AG08395 (cell line): ENCODE data around the gene RACK1.

Experiments used
- DNase-seq: peaks from one replicate; pipeline ENCODE4 v3.0.0; 2012; ENCODE audit warnings: mixed read lengths, low spot score

Gene RACK1

DNA sequence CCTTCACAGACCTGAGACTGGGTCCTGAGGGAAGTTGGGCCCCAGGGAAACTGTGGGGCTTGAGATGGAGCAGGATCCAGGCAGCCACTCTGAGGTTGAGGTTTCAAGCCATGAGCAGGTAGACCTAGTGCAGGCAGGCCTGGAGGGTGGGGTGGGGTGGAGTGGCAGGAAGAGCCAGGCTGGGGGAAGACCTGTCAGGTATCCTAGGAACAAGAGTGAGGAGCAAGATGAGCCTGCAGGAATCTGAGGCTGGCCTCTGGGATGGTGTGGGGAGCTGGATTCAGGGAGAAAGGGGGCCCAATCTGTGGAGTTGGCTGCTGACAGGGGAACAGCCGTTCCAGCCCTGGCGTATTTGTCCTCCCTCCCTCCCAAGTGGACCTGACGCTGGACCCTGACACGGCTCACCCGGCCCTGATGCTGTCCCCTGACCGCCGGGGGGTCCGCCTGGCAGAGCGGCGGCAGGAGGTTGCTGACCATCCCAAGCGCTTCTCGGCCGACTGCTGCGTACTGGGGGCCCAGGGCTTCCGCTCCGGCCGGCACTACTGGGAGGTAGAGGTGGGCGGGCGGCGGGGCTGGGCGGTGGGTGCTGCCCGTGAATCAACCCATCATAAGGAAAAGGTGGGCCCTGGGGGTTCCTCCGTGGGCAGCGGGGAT, 9.8 kb downstream of the RACK1 start:
- DNase-seq = no peak

DNA sequence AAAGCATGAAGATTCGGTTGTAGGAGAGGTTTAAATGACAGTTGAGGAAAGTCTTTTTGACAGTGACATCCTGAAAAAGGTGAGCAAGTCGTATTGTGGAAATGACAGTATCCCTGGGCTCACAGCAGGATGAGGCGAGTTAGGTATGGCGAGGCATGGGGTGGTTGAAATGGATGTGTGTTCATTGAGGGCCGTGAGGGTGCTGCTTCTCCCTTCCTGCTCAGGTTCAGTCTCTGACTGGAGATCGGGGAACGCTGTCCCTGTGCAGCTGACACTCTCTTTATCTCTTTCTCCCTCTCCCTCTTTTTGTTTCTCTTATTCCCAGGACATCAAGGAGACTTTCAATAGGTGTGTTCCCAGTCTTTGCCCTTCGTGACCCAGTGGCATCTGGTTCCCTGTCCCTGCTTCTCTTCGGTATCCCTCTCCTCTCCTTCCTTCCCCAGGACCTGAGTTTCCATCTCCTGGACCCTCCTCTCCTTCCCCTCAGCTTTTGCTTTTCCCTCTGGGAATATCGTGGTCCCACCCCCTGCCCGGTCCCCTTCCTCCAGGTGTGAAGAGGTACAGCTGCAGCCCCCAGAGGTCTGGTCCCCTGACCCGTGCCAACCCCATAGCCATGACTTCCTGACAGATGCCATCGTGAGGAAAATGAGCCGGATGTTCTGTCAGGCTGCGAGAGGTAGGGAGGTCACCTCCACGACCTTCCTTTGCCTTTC, 10.5 kb downstream of the RACK1 start:
- no peak for DNase-seq

DNA sequence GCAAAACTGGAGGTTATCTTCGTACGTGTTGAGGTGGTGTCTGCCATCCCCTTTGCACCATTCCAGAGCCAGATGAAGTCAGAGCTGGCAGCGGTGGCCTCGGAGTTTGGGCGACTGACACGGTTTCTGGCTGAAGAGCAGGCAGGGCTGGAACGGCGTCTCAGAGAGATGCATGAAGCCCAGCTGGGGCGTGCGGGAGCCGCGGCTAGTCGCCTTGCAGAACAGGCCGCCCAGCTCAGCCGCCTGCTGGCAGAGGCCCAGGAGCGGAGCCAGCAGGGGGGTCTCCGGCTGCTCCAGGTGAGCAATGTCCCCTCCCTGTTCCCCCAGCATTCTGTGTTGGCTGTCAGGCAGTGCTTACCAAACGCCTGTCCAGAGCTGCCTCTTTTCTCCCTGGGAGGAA, 11.1 kb downstream of the RACK1 start:
- DNase-seq = no peak

DNA sequence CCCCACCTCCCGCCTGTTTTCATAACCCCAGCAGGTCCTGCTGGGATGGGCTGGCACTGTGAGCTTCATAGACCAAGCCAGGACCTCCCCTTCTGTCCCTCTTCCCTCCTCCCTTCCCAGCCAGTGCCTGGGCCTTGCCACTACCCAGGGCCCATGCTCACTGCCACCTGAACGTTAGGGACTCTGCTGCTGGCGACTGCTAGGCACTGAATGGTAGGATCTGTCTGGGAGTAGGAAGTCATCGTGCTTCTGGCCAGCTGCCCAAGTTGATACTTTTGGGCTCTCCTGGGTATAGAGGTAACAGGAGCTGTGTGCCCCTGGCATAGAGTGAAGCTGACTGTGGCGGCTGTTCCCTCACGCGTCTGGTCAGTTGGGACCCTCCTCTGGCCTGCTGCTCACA, 12.3 kb downstream of the RACK1 start:
- DNase-seq = no peak

DNA sequence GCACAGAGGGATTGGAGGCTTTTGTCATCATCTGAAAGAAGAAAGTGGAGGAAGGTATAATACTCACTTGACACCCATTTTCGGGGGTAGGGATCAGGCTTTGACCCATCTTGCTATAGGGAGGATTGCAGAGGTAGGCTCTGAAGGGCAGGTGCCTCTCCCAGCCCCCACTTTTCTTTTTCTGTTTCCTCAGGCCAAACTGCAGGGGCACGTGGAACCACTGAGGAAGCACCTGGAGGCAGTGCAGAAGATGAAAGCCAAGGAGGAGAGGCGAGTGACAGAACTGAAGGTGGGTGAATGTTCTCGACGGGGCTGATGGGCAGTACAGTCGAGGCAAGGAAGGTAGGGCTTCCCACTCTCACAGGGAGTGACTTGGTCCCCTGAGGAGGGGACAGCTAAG, 13.2 kb downstream of the RACK1 start:
- no peak for DNase-seq

DNA sequence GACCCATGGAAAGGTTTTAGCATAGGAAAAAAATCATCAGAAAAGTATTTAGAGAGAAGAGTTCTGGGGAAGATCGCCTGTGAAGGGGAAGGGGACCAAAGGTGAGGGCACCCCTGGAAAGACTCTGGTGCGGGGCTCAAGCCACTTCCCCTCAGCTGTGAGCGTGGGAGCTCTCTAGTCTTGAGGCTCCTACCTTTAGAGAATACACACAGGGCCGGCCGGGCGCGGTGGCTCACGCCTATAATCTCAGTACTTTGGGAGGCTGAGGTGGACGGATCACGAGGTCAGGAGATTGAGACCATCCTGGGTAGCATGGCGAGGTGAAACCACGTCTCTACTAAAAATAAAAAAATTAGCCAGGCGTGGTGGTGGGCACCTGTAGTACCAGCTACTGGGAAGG, 13.7 kb downstream of the RACK1 start:
- DNase-seq = no peak

DNA sequence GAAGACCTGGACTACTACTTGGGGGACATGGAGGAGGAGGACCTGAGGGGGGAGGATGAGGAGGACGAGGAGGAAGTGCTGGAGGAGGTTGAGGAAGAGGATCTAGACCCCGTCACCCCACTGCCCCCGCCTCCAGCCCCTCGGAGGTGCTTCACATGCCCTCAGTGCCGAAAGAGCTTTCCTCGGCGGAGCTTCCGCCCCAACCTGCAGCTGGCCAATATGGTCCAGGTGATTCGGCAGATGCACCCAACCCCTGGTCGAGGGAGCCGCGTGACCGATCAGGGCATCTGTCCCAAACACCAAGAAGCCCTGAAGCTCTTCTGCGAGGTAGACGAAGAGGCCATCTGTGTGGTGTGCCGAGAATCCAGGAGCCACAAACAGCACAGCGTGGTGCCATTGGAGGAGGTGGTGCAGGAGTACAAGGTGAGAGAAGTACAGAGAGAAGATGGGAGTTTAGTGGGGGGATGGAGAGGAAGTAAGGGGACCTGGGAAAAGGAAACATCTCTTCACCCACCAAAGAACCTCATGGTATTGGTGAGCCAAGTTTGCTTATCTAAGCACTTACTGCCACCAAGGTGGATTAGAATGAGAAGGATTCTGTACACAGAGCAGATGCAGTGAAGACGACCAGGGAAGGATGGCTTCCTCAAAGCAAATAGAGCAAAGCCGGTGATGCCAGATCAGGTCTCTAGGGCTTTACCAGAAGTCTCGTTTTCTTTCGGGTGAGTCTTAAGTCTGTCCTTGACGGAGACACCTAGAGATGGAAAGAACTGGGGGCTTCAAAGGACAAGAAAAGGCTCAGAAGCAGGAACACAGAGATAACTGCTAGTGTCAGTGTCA, 19.1 kb downstream of the RACK1 start:
- no peak for DNase-seq

DNA sequence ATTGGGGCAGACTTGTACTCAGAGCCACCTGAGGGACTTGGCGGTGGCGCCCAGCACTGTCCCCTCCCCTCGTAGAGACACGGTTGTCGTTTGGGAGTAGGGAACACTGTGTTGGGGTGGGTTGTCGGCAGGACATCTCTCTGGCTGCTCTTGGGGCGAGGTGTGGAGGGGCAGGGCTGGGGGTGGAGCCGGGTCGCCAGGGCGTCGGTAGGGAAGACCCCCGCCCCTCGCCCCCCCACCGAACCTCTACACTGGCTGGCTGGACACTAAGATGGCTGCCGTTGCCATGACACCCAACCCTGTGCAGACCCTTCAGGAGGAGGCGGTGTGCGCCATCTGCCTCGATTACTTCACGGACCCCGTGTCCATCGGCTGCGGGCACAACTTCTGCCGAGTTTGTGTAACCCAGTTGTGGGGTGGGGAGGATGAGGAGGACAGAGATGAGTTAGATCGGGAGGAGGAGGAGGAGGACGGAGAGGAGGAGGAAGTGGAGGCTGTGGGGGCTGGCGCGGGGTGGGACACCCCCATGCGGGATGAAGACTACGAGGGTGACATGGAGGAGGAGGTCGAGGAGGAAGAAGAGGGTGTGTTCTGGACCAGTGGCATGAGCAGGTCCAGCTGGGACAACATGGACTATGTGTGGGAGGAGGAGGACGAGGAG, 19.8 kb downstream of the RACK1 start:
- DNase-seq = no peak

DNA sequence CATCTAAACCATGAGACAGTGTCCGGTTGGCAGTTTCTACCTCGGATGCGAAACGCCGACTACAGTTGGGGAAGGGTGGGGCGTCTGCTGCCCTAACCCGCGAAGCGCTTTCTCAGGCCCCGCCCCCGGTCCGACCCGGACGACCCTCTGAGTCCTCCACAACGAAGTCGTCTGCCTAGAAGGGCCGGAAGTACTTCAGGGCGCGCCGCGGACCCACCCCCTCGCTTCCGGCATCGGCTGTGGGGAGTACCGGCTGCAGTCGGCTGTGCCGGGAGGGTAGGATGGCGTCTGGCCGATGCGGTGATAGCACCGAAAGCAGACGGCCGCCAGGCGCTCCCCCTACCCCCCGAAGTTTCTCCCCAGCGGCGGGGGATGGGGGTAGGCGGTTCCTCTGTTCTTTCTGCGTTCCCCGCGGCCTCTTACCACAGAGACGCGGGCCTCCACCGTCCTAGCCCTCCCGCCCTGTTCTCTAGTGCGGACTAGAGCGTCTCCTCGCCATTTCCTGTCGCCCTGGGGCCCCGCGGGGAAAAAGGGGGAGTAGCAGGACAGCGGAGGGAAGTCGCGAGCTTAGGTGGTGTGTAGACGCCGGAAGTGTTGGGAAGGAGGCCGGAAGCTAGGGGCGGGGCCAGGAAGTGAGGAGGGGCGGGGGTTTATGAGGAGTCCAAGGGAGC, 20.5 kb downstream of the RACK1 start, which contains the start of gene TRIM41:
Gene TRIM41, plus strand, starts transcription at position 224 of the 671 bp plus-strand sequence. CDS start 719 bp downstream, outside the sequence.
- DNase-seq = peak; percentile 94

DNA sequence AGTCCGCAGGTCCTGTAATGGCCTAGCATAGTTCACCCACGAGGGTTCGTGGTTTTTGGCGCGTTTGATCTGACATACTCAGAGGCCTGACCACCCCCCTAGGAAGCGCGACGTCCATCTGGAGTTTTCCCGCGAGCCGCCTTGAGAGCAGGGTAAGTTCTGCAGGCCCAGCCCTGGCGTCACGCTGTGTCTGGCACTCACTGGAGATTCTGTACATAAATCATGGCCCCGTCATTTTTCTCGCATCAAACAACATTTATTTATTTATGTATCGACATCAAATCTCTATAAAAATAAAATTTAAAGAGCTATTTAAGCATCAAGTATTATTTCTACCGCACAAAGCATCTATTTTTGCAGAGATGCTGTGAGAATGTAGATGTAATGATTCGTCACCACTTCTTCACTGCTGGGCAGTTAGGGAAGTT, 21.1 kb downstream of the RACK1 start:
- DNase-seq = no peak

DNA sequence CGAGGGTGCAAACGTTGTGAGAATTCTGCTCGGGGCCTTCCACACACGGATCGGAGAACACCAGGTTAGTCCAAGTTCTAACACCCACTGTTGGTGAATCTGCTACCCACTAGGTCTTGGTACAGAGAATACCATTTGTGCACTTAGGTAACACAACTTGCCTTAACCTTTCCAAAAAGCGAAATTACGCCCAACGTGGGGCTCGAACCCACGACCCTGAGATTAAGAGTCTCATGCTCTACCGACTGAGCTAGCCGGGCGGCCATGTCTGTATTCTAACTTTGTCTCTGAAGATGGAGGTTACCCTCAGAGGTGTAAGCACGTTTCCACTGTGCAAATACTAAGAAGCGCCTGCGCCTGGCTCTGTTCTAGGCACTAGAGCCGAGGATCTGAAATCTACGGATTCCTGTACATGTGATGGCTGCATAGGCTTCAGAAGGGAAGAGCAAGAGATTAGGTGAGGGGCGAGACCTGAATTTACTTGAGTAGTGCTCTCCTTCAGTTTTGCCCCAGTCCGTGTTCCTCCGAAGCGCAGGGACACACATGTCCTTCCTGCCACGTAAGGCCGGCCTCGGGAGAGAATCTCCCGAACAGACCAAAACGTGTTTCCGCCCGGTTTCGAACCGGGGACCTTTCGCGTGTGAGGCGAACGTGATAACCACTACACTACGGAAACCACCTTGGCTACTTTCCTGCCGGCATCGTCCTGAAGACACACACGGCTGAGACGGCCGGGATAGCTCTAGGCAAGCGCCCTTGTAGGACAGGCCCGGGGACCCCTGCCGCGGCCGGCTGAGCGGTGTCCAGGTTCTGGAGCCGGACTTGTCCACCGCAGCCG, 21.7 kb downstream of the RACK1 start:
- DNase-seq = peak; percentile 74

DNA sequence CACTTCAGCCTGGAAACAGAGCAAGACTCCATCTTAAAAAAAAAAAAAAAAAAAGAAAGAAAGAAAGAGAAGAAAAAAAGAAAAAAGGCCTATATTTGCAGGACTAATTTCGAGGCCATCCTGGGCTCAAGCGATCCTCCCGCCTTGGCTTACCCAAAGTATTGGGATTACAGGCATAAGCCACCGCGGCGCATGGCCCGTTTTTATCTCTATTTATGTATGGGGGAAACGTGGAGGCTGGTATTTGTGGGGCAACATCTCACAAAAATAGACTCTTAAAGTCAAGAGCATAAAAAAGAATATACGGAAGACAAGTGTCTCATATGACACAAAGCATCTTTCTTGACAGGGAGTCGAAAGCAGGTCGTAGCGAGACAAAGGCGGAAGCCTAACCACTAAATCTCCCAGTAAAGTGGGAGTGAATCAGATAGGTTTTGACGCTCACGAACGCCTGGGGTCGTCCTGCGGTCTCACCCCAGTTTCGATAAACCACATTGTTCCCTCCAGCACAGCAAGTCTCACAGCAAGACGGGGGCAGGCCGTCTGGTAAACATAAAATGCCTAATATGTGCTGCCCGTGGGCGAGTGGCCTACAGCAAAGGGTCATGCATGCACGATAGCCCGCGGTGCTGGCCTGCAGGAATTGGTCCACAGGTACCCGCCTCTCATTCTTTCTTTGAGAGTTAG, 22.5 kb downstream of the RACK1 start:
- DNase-seq = no peak

DNA sequence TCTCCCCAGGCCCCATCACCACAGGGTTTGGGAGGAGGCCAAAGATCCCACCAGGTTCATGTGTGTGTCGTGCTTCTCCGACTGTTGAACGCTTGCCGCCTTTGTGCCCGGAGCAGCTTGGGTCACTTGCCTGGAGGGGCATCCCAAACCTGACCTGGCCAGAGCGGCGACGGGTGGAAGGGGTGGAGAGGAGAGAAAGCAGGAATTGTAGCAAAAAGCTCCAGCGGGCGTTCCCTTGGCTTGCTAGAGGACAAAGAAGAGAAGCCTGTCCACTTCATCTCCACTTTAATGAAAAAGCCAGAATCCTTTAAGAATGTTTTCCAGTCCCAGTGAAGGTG, 23.6 kb downstream of the RACK1 start:
- DNase-seq = no peak

DNA sequence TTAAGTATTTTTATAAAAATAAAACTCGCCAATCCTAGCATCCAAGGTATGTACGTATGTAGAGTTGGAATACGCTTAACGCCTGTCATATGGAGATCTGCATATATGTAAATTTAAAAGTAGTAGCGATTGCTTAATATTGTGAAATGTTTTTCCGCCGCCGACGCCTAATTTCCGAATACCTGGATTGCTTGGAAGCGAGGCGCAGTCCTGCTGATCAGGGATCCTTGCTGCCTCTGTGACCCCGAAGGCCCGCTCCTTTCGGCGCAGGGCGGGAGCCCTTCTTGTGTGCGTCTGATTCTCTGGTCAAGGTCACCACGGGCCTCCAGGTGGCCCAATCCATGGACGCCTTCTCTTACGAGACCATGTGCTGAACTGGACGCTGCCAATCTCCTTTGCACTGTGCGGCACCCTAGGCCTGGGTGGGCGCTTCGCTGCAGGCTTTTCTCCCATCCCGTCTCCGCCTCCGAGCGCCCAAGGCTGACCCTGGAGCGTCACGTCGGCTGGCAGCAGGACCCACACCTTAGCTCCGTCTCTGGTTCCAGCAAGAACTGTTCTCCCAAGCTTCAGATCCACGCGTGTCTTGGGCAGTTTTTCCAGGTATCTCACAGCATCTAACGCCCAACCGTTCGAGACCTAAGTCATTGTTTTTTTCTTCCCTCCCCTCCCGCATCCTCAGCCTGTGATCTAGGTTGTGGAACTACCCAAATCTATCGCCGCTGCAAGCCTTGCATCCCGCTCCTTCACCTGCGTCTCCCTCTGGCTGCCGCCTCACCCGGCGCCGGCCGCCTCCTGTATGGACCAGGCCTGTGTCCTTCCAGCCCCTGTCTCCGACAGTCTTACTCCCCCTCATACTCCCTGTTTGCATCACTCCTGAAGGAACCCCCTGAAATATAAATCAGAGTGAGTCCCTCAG, 24.2 kb downstream of the RACK1 start:
- DNase-seq = no peak

DNA sequence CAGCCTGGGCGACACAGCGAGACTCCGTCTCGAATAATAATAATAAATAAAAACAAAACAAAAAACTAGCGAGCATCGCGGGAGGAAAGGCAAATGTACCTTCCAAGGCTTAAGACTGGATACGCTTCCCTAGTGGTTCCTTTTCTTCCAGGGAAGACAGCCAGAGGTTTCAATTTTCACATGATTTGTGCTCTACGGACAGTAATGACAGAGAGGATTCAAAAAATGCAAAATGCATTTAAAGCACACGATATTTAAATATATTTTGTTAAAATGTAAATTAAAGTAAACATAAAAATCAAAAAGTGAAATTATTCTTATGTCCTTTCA, 24.9 kb downstream of the RACK1 start:
- DNase-seq = no peak

DNA sequence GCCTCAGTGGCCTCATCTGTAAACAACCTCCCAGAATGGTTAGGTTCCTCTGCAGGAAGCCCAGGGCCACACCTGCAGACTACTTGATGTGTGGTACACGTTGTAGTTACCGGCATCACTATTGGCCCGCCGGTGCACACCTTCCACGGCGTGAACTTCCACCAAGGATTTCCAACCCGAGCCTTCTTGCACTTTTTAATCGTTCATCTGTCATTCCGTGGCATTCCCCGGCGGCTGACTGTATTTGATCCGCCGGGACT, 26.0 kb downstream of the RACK1 start:
- no peak for DNase-seq

DNA sequence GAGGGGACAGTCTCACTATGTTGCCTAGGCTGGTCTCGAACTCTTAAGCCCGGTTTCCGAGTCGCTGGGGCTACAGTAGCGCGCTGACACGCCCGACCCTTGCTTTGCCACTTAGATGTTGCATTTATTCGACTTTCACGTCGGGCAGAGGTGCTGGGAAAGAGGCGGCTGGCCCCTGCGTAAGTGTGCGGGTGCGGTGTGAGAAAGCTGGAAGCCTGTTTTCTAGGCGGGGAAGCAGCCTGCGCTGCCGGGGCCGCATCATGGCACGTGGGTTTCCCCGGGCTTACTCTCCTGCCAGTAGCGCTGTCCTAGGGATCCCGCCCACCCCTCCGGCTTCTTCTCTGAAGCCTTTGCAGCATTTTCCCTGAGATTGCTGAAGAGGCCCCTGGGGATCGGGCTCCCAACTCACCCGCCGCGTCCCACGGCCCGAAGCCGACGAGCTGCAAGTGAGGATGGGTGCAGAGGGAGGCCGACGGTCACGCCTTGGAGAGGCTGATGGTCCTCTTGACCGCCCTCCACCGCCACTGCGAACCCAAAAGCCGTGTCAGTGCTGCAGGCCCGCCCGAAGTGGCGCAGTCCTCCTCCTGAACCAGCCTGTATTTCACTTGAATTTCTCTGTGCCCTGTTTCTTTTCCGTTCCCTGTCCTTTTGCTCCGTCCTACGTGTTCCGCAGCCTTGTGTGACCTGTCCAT, 26.4 kb downstream of the RACK1 start:
- peak; percentile 41 for DNase-seq

DNA sequence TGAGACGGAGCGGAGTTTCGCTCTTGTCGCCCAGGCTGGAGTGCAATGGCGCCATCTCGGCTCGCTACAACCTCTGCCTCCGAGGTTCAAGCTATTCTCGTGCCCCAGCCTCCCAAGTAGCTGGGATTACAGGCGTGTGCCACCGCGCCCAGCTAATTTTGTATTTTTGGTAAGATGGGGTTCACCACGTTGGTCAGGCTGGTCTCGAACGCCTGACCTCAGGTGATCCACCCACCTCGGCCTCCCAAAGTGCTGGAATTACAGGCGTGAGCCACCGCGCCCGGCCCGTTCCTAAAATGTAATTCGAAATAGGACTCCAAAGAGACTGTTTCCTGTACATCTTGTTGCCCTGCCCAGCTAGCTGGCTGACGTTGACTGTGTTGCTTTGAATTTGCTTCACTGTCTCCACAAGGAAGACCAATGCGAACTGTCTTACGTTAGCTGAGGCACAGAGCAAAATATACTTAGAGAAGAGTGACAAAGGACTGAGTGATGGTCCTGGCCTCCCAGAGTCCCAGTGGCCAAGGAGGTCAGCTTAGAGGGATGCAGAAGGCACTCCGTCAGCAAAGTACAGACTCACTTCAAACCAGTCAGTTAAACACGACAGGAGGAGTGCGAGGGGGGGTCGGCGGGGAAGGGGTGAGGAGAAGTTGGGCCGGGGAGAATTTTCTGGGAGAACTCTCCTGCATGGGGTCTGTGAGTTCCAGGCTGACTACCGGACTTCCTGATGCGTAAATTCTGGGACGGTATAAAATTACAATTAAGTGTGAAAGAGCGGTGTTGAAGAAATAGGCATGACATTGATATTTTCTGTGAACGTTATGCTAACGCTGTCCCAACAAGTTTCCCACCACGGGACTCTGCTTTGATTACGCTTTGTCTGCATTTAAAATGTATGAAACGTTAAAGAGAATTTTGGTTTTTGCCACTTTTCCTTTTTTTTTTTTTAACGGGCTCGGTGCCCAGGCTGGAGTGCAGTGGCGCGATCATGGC, 27.4 kb downstream of the RACK1 start:
- DNase-seq = no peak
